GM10847 (cell line): Measurements from ENCODE around the gene RBMS2.

ENCODE experiments used
- POLR2A ChIP-seq: IDR thresholded peaks from 2 replicates; pipeline ENCODE4 v1.6.1; 2011; ENCODE audit not compliant: insufficient read length; ENCODE audit errors: extremely low read depth

Gene RBMS2

DNA sequence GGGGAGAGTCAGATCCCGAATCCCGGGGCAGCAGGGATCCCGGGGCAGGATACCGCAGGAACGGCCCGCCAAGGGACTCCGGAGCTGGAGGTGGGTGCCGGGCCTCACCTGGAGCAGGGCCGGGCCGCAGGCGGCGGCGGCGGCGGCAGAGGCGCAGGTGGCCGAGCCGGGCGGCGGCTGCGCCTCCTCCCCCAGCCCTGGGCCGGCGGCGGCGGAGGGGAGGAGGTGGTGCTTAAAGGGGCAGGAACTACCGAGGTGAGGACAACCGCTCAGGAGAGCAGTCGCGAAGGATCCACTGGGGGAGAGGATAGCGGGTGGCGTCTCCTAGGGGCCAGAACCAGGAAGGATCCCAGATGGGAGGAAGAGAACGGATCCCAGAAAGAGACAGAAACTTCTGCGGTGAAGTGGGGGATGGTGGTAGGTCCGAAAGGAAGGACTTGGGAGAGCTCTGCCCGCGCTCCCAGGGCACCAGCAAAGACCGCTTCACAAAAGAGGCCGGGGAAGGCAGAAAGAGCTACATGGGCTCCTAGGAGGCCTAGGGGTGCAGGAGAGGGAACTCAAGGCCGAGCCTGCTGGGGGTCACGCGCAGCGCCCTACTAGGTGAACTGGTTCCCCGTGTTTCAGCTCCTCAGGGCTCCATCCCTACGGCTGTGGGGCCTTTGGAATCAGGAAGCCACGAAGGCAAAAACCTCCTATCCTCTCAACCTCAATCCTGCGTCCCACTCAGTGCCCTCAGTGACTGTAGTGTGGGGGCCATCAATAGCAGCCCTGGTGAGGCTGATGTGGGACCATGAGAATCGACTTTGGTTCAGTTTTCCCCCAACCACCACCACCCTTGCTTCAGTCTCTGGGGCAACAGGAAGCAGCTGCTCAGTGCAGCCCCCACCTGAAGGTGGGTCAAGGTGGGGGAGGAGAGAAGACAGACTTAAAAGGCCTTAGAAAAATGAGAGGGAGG lies 113.5 kb downstream of the RBMS2 start:
- TF ChIP-seq POLR2A = no peak

DNA sequence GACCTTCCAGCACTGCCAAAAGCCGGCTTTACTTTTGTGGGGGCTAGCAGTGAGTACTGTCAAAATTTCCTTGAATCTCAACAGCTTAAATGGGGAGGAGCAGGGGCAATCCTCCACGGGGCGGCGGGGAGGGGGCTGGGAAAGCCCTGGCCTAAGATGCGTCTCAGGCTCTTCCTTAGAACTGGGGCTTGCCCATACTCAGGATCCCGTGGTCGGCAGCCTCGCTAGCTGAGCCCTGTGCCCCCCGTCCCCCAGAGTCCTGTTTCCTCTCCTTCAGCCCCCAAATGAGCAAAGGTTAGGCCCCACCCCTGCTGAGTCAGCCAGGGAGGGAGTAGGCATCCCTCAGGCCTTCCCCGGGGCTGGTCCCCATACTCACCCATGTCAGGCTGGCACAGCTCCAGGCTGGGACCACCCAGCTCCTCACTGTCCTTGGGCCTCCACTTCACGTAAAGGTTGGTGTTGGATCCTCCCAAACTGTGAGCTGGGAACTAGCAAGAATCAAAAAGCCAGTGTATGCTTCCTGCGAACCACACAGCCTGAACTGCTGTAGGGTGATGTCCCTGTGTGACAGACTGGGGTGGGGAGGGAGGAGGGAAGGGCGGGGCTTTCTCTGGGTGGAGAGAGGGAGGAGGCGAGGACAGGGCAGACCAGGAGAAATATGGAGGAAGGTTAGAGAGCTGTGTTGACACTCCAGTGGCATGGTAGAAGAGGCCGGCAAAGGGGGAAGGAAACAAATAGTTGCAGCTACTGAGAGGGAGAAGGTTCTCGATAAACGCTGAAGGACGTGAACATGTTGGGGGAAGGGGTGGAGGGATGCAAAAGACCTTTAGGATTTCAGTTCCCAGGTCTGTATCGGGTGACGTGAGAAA lies 114.4 kb downstream of the RBMS2 start:
- peak; percentile 11 for TF ChIP-seq POLR2A

DNA sequence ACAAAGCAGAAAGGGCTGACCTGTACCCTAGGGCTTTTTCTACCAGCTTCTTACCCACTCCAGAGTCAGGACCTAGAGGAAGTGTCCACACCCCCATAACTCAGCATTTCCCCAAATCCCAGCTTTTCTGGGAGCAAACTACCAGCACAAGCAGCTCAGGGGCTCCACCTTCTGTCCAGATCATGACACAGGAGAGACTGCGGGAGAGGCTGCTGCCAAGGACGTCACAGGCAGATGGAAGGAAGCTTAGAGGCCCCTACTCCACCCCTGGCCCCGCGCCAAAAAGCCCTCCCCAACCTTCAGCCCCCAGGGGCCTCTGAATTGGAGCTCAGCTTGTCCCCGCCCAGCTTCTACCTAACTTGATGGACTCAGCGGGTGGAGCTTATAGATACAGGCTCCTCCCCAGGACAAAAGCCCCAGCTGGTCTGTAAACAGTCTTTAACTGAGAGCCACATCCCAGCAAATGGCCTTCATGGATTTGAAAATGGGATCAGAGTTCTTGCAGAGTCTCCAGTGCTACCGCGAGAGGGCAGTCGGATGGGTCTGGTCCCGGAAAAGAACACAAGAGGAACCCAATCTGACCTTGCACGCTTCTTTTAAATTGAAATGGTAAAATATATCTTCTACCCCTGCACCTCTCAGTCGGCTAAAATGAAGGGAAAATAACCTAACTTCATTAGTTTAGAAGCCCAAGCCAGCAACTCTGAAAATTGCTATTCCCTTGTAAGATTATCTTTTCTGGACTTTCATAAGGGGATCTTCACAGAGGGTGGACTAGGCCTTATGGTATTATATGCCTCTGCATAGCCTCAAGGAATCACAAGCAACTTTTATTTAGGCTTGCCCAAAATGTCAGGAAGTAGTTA lies 115.3 kb downstream of the RBMS2 start:
- peak; percentile 11 for TF ChIP-seq POLR2A

DNA sequence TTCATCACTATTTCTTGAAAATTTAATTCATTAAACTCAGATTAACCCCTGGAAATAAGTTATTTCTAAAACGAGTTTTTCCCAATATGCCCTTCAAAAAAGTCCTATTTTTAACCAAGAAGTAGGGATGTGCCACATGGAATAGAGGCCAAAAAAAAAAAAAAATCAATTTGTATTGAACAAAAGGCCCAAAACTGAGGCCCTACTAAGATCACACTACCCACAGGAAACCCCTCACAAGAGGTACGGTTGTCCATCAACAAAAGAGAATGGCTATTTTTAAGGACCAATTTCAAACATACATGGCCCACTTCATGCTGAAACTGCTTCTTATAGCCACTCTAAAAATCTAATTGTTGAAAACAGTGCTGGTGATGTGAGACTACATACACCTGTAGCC lies 116.0 kb downstream of the RBMS2 start:
- no peak for TF ChIP-seq POLR2A

DNA sequence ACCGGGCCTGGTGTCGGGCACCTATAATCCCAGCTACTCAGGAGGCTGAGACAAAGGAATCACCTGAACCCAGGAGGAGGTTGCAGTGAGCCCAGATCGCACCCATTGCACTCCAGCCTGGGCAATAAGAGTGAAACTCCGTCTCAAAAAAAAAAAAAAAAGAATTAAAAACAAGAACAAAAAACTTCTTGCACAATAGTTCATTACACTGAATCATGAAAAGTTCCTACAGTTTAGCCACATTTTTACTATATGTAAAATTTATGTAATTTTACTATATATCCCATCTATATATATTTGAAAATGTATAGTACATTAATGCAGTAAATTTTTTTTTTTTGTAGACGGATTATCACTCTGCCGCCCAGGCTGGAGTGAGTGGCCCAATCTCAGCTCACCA lies 119.6 kb downstream of the RBMS2 start:
- no peak for TF ChIP-seq POLR2A

DNA sequence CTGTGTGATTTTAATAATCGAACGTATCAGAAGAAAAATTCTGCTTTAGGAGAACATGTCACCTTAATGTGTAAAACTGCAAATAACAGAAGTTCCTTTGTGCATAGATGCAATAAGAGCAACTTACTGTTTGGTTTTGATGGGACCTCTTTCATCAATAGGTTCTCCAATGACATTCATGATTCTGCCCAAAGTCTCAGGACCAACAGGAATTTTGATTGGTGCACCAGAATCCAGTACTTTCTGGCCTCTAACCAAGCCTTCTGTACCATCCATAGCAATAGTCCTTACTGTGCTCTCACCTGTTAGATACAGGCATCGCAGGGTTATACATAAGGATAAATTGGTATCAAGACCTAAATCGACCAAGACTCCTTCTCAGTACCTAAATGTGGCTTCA lies 123.0 kb downstream of the RBMS2 start:
- TF ChIP-seq POLR2A = no peak

DNA sequence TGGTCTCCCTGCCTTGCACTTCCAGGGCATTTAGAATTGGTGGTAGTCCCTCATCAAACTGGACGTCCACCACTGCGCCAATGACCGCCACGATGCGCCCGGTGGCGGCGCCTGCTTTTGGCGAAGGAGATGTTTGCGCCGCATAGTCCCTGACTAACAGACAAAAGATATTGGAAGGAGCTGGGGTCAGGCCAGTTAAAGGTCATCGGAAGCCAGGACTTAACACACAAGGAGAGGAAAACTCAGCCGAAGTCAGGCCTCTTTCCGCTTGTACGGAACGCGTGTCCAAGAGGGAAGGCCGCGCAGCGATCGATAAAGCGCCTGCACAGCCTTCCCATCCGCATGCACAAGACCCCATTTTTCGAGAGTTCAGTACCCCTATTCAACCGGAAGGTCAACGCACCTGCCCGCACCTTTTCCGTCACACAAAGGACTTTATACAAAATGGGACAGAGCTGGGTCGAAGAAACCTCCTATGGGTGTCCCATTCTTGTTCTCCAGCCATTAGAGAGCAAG lies 123.6 kb downstream of the RBMS2 start:
- TF ChIP-seq POLR2A = no peak
